ENCODE results near the gene SH2D4B. TPM values are rescaled to one million over a fixed set of nuclear protein-coding genes. Genes with fewer than 3 reads are reported as not detected.

Gene SH2D4B
- total RNA-seq, 1 donor from 2014 or later = not detected

- Histone ChIP-seq H3K4me3 (ENCODE audit: low read depth, low read length) (no peak overlapping the region), H3K36me3 (ENCODE audit: control insufficient read depth, insufficient read depth, low read length) (no peaks in the 10 kb centered on the region), H3K27me3 (ENCODE audit: control insufficient read depth, insufficient read depth, low read length) (no peaks in the 10 kb centered on the region)
- no peak for DNase-seq (ENCODE audit: low read depth)
- TF ChIP-seq CTCF (IDR thresholded peaks at IDR 0.05; ENCODE audit: insufficient read depth, low read length, poor library complexity, severe bottlenecking) = no peak
These were observed 84.5 kb downstream of the SH2D4B start for GRCh38 chr10:80622153-80622552.

GRCh38 chr10:80630324-80630723, 92.6 kb downstream of the SH2D4B start:
- no peak for TF ChIP-seq CTCF (IDR thresholded peaks at IDR 0.05; ENCODE audit: insufficient read depth, low read length, poor library complexity, severe bottlenecking)
- no peak for DNase-seq (ENCODE audit: low read depth)
- Histone ChIP-seq H3K36me3 (ENCODE audit: control insufficient read depth, insufficient read depth, low read length) (no peaks in the 10 kb centered on the region), H3K4me3 (ENCODE audit: low read depth, low read length) (no peak overlapping the region), H3K27me3 (ENCODE audit: control insufficient read depth, insufficient read depth, low read length) (no peaks in the 10 kb centered on the region)

GRCh38 chr10:80632742-80633141, 95.0 kb downstream of the SH2D4B start:
- Histone ChIP-seq H3K27me3 (ENCODE audit: control insufficient read depth, insufficient read depth, low read length) (no peaks in the 10 kb centered on the region), H3K36me3 (ENCODE audit: control insufficient read depth, insufficient read depth, low read length) (no peaks in the 10 kb centered on the region), H3K4me3 (ENCODE audit: low read depth, low read length) (no peak overlapping the region)
- DNase-seq (ENCODE audit: low read depth) = no peak
- no peak for TF ChIP-seq CTCF (IDR thresholded peaks at IDR 0.05; ENCODE audit: insufficient read depth, low read length, poor library complexity, severe bottlenecking)

- Histone ChIP-seq H3K36me3 (ENCODE audit: control insufficient read depth, insufficient read depth, low read length) (no peaks in the 10 kb centered on the region), H3K4me3 (ENCODE audit: low read depth, low read length) (no peak overlapping the region), H3K27me3 (ENCODE audit: control insufficient read depth, insufficient read depth, low read length) (no peaks in the 10 kb centered on the region)
- DNase-seq (ENCODE audit: low read depth) = no peak
- TF ChIP-seq CTCF (IDR thresholded peaks at IDR 0.05; ENCODE audit: insufficient read depth, low read length, poor library complexity, severe bottlenecking) = no peak
These were observed 95.7 kb downstream of the SH2D4B start for GRCh38 chr10:80633383-80633860.

GRCh38 chr10:80633910-80634309, 96.2 kb downstream of the SH2D4B start:
- DNase-seq (ENCODE audit: low read depth) = no peak
- no peak for TF ChIP-seq CTCF (IDR thresholded peaks at IDR 0.05; ENCODE audit: insufficient read depth, low read length, poor library complexity, severe bottlenecking)
- Histone ChIP-seq H3K27me3 (ENCODE audit: control insufficient read depth, insufficient read depth, low read length) (no peaks in the 10 kb centered on the region), H3K4me3 (ENCODE audit: low read depth, low read length) (no peak overlapping the region), H3K36me3 (ENCODE audit: control insufficient read depth, insufficient read depth, low read length) (no peaks in the 10 kb centered on the region)

- no peak for DNase-seq (ENCODE audit: low read depth)
- no peak for TF ChIP-seq CTCF (IDR thresholded peaks at IDR 0.05; ENCODE audit: insufficient read depth, low read length, poor library complexity, severe bottlenecking)
- Histone ChIP-seq H3K27me3 (ENCODE audit: control insufficient read depth, insufficient read depth, low read length) (no peaks in the 10 kb centered on the region), H3K36me3 (ENCODE audit: control insufficient read depth, insufficient read depth, low read length) (no peaks in the 10 kb centered on the region), H3K4me3 (ENCODE audit: low read depth, low read length) (no peak overlapping the region)
These were observed 105.0 kb downstream of the SH2D4B start for GRCh38 chr10:80642661-80643060.

Data from kidney epithelial cell (primary cell).